ENCODE measurements around the gene HDC.

HDC gene

DNA sequence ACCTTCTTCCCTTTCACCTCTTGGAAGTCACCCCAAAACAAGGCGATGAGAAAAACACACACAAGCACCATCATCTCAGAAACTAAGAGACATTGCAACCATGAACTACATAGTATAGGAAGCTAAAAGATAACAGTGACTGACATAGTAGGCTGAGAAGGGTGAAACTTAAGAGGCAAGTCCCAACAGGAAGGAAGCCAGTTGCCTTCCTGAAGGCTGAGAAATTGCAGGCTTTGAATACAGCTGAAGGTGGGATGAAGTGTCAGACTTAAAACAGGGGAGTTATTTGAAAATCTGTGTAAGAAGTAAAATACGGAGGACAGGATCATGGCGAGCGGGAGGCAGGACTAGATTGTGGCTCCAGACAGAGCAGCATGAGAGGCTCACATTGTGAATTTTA, 55.7 kb downstream of the HDC start:
- ATAC-seq (replicated peaks; ENCODE audit: extremely low read depth, poor library complexity, severe bottlenecking) = no peak

GRCh38 chr15:50206020-50206419, 59.5 kb downstream of the HDC start:
- peaks cover 2% of the 10 kb centered on the region for H3K36me3 Mint-ChIP-seq (ENCODE audit: insufficient read depth)

More for the DNA sequence above, 55.7 kb downstream of the HDC start:
- Mint-ChIP-seq H3K27me3 (peaks cover 6% of the 10 kb centered on the region), H3K9me3 (peaks cover 14% of the 10 kb centered on the region), H3K4me1 (no peaks in the 10 kb centered on the region), H3K27ac (ENCODE audit: low read depth) (no peak overlapping the region), H3K36me3 (ENCODE audit: insufficient read depth) (peaks cover 2% of the 10 kb centered on the region), H3K4me3 (no peak overlapping the region)
- DNase-seq (ENCODE audit: low spot score in 2 of 2) = no peak

GRCh38 chr15:50202003-50202402, 63.5 kb downstream of the HDC start:
- DNase-seq (ENCODE audit: low spot score in 2 of 2) (no peak), ATAC-seq (replicated peaks; ENCODE audit: extremely low read depth, poor library complexity, severe bottlenecking) (no peak)
- H3K4me1 Mint-ChIP-seq = no peaks in the 10 kb centered on the region
- H3K36me3 Mint-ChIP-seq (ENCODE audit: insufficient read depth) = peaks cover 2% of the 10 kb centered on the region
- no peak overlapping the region for H3K27ac Mint-ChIP-seq (ENCODE audit: low read depth)
- H3K9me3 Mint-ChIP-seq = no peaks in the 10 kb centered on the region
- no peaks in the 10 kb centered on the region for H3K27me3 Mint-ChIP-seq
- no peak overlapping the region for H3K4me3 Mint-ChIP-seq

More at GRCh38 chr15:50206020-50206419, 59.5 kb downstream of the HDC start:
- peaks cover 6% of the 10 kb centered on the region for H3K27me3 Mint-ChIP-seq
- H3K27ac Mint-ChIP-seq (ENCODE audit: low read depth) = no peak overlapping the region
- DNase-seq (ENCODE audit: low spot score in 2 of 2) (no peak), ATAC-seq (replicated peaks; ENCODE audit: extremely low read depth, poor library complexity, severe bottlenecking) (no peak)
- no peaks in the 10 kb centered on the region for H3K9me3 Mint-ChIP-seq
- H3K4me3 Mint-ChIP-seq = no peak overlapping the region
- H3K4me1 Mint-ChIP-seq = no peaks in the 10 kb centered on the region

GRCh38 chr15:50192926-50193620, 72.5 kb downstream of the HDC start:
- DNase-seq (ENCODE audit: low spot score in 2 of 2) = no peak
- no peak overlapping the region for H3K27ac Mint-ChIP-seq (ENCODE audit: low read depth)
- ATAC-seq (replicated peaks; ENCODE audit: extremely low read depth, poor library complexity, severe bottlenecking) = no peak
- no peaks in the 10 kb centered on the region for H3K9me3 Mint-ChIP-seq
- peaks cover 4% of the 10 kb centered on the region for H3K36me3 Mint-ChIP-seq (ENCODE audit: insufficient read depth)
- no peaks in the 10 kb centered on the region for H3K27me3 Mint-ChIP-seq
- H3K4me1 Mint-ChIP-seq = no peaks in the 10 kb centered on the region
- no peak overlapping the region for H3K4me3 Mint-ChIP-seq

- Mint-ChIP-seq H3K27me3 (no peaks in the 10 kb centered on the region), H3K4me3 (no peak overlapping the region), H3K36me3 (ENCODE audit: insufficient read depth) (peaks cover 4% of the 10 kb centered on the region), H3K4me1 (no peaks in the 10 kb centered on the region), H3K27ac (ENCODE audit: low read depth) (no peak overlapping the region), H3K9me3 (no peaks in the 10 kb centered on the region)
- DNase-seq (ENCODE audit: low spot score in 2 of 2) (no peak), ATAC-seq (replicated peaks; ENCODE audit: extremely low read depth, poor library complexity, severe bottlenecking) (no peak)
These were observed 73.4 kb downstream of the HDC start for GRCh38 chr15:50192164-50192563.
